ENCODE measurements around the gene DENND4B. TPM values are rescaled to one million over a fixed set of nuclear protein-coding genes. Genes with fewer than 3 reads are reported as not detected.
"Not testable (repeated sequence)": the region's sequence is repeated elsewhere in the genome, so short reads cannot be mapped to it uniquely, and the experiment has no call there.

DENND4B gene
- total and polyA plus RNA-seq, 2 experiments from 2014 or later: 3.9 to 6.1 TPM

DNA sequence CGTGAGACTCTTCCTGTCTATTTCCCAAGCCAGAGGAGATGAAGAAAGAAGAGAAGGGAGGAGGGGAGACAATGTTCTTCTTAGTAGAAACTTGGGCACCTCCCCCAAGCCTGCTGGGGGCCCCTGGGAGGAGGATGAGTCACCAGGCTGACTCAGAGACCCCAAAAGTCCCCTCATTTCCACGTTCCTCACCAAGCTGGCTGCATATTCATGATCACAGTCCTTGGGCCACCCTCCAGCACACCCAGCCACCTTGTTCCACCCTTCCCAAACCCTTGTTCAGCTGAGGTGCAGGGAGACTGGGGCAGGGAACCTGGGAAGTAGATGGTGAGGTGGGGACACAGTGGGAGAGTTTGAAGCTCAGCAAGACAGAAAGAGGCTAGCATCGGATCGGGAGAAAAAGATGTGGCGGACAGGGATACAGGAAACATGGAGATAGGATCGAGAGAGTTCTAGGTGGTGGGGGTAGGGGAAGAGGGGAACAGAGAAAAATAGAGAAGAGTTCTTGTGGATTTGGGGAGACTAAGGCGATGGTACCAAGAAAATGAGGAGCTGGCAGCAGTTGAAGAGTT, 38.9 kb upstream of the DENND4B start:
- in situ Hi-C loops (cut with MboI): loop anchor here (5.0 to 10.0 kb wide), 2 partner anchors 171 to 308 kb away; partner anchors contain the start of gene NPR1

DNA sequence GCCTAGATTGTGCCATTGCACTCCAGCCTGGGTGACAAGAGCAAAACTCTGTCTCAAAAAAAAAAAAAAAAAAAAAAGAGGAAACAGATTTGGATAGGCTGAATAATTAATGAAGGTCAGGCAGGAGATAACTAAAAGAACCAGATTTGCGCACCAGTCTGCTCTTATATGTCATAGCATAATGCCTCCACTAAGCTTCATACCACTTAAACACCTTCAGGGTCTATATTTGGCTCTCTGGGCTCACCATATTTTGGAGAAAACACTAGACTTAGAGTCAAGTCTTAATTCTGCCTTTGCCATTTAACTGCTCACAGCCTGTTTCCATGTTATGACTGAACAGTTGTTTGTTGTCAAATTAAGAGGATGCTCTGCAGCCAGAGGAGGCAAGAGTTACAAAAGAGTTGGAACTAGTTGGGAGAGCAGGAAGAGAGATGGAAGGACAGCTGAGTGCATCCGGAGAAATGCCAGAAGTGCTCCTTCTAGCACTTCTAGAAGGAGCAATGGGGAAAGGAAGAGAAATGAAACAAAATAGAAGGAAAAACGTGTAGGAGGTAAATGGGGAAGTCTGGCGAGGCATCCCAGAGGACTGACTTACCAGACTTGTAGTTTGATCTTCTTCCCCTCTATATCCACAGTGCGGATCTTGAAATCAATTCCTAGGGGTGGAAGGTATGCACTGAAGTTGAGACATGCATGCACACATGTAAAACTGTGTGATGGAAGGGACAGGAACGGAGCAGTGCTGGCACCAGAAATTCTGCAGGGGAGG, 37.8 kb upstream of the DENND4B start:
- no peak for DNase-seq
- no peak for TF ChIP-seq EZH2phosphoT487 (IDR thresholded peaks at IDR 0.05; ENCODE audit: insufficient read depth, low read depth)
- TF ChIP-seq EZH2 (IDR thresholded peaks at IDR 0.05; ENCODE audit: insufficient read depth, poor library complexity, severe bottlenecking): no peak
- peaks cover 12% of the 10 kb centered on the region; the same call in 1 of the 2 replicates for H3K4me1 ChIP-seq (ENCODE audit: insufficient read depth)
- H3F3A ChIP-seq (ENCODE audit: insufficient read depth): peaks cover 48% of the 10 kb centered on the region
- peak overlapping the region; percentile 95 for H3K4me2 ChIP-seq (ENCODE audit: unreplicated experiment)
- peak overlapping the region; percentile 97 for H3K4me3 ChIP-seq
- WGBS, 2 experiments (ENCODE audit: low coverage in 1 of 2, low lambda C conversion rate in 2 of 2, missing lambda C conversion rate in 2 of 2): 46 to 55% methylated on average over 6 of the region's 6 CpGs
- no peaks in the 10 kb centered on the region for H3K9me2 ChIP-seq (ENCODE audit: insufficient read depth)
- H4K20me1 ChIP-seq (ENCODE audit: insufficient read depth): no peaks in the 10 kb centered on the region
- no peaks in the 10 kb centered on the region for H3K27me3 ChIP-seq (replicated peaks; ENCODE audit: insufficient read depth)
- H2AFZ ChIP-seq: no peak overlapping the region
- peaks cover 8% of the 10 kb centered on the region for H3K36me3 ChIP-seq (ENCODE audit: low read depth)
- peak overlapping the region; percentile 84 for H3K27ac ChIP-seq
- H3K9me3 ChIP-seq (ENCODE audit: low read depth): no peaks in the 10 kb centered on the region
- in situ Hi-C loops (cut with MboI): loop anchor here (10.0 kb wide), 1 partner anchor 170 kb away; no protein-coding TSS in a partner anchor
- H3K79me2 ChIP-seq (ENCODE audit: insufficient read depth): peaks cover 57% of the 10 kb centered on the region
- H3K9ac ChIP-seq: peak overlapping the region; percentile 94

More for the DNA sequence above, 38.9 kb upstream of the DENND4B start:
- peak; percentile 79 for DNase-seq
- no peaks in the 10 kb centered on the region for H4K20me1 ChIP-seq (ENCODE audit: insufficient read depth)
- peak overlapping the region; percentile 95 for H3K4me2 ChIP-seq (ENCODE audit: unreplicated experiment)
- H3K4me1 ChIP-seq (ENCODE audit: insufficient read depth): peaks cover 15% of the 10 kb centered on the region; the same call in 1 of the 2 replicates
- H3K27me3 ChIP-seq (replicated peaks; ENCODE audit: insufficient read depth): no peaks in the 10 kb centered on the region
- WGBS, 2 experiments (ENCODE audit: low coverage in 1 of 2, low lambda C conversion rate in 2 of 2, missing lambda C conversion rate in 2 of 2): 1 to 7% methylated on average over 6 to 7 of the region's 7 CpGs
- no peaks in the 10 kb centered on the region for H3K9me3 ChIP-seq (ENCODE audit: low read depth)
- H3K27ac ChIP-seq: peak overlapping the region; percentile 84
- H3K9me2 ChIP-seq (ENCODE audit: insufficient read depth): no peaks in the 10 kb centered on the region
- H3K4me3 ChIP-seq: peak overlapping the region; percentile 97
- H3K9ac ChIP-seq: peak overlapping the region; percentile 94
- no peak for TF ChIP-seq EZH2phosphoT487 (IDR thresholded peaks at IDR 0.05; ENCODE audit: insufficient read depth, low read depth)
- TF ChIP-seq EZH2 (IDR thresholded peaks at IDR 0.05; ENCODE audit: insufficient read depth, poor library complexity, severe bottlenecking): no peak
- peaks cover 7% of the 10 kb centered on the region for H3K36me3 ChIP-seq (ENCODE audit: low read depth)
- H3K79me2 ChIP-seq (ENCODE audit: insufficient read depth): peaks cover 52% of the 10 kb centered on the region
- H3F3A ChIP-seq (ENCODE audit: insufficient read depth): peaks cover 42% of the 10 kb centered on the region
- H2AFZ ChIP-seq: peak overlapping the region; percentile 91

DNA sequence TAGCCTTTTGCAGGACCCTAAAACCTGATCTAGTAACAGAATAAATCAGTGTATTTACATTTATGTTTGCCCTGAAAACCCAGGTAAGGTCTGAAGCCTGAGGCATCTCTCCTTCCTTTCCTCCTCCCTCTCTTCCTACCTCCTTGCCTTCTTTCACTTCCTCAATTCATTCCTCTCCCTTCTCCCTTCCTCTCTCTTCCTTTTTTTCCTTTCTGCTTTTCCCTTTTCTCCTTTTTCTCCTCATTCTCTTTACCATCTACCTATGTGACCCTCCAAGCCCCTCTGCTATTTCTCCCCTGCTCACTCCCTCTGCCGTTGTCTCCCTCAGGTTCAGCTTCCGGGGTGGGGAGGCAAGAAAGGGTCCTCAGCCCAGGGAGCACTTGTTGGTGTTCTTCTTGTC, 35.2 kb upstream of the DENND4B start:
- not testable (repeated sequence) for H3K9ac ChIP-seq
- WGBS, 2 experiments (ENCODE audit: low coverage in 1 of 2, low lambda C conversion rate in 2 of 2, missing lambda C conversion rate in 2 of 2): 96 to 100% methylated on average over 2 of the region's 2 CpGs

DNA sequence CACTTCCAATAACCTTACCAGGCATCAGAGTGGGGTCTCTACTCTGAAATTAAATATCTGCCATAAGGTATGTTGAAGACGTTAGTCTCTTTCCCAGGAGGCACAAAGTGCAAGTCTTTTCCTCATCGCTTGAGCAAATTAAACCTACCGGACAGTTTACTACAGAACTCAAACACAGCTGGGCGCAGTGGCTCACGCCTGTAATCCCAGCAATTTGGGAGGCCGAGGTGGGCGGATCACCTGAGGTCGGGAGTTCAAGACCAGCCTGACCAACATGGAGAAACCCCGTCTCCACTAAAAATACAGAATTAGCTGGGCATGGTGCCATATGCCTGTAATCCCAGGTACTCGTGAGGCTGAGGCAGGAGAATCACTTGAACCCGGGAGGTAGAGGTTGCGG, 32.6 kb upstream of the DENND4B start:
- H4K20me1 ChIP-seq (ENCODE audit: insufficient read depth); DNase-seq; H3K9me2 ChIP-seq (ENCODE audit: insufficient read depth); H3K4me3 ChIP-seq; in situ Hi-C loops (cut with MboI); H2AFZ ChIP-seq; H3K27me3 ChIP-seq (replicated peaks; ENCODE audit: insufficient read depth); H3K9me3 ChIP-seq (ENCODE audit: low read depth); H3K9ac ChIP-seq; H3K4me2 ChIP-seq (ENCODE audit: unreplicated experiment): not testable (repeated sequence)
- Histone ChIP-seq H3F3A (ENCODE audit: insufficient read depth) (peaks cover 47% of the 10 kb centered on the region), H3K36me3 (ENCODE audit: low read depth) (peaks cover 30% of the 10 kb centered on the region), H3K79me2 (ENCODE audit: insufficient read depth) (peaks cover 58% of the 10 kb centered on the region), H3K4me1 (ENCODE audit: insufficient read depth) (peaks cover 17% of the 10 kb centered on the region), H3K27ac (peak overlapping the region; percentile 74; the same call in 1 of the 2 replicates)
- 88 to 91% methylated on average over 12 of the region's 12 CpGs for WGBS, 2 experiments (ENCODE audit: low coverage in 1 of 2, low lambda C conversion rate in 2 of 2, missing lambda C conversion rate in 2 of 2)

More for the DNA sequence above, 35.2 kb upstream of the DENND4B start:
- not testable (repeated sequence) for H3K9me3 ChIP-seq (ENCODE audit: low read depth); H3K4me3 ChIP-seq; H4K20me1 ChIP-seq (ENCODE audit: insufficient read depth); H3K4me2 ChIP-seq (ENCODE audit: unreplicated experiment); H2AFZ ChIP-seq; H3K27me3 ChIP-seq (replicated peaks; ENCODE audit: insufficient read depth); H3K27ac ChIP-seq; DNase-seq; H3K9me2 ChIP-seq (ENCODE audit: insufficient read depth)
- Histone ChIP-seq H3K79me2 (ENCODE audit: insufficient read depth) (peaks cover 64% of the 10 kb centered on the region), H3K36me3 (ENCODE audit: low read depth) (peaks cover 14% of the 10 kb centered on the region), H3K4me1 (ENCODE audit: insufficient read depth) (peaks cover 20% of the 10 kb centered on the region), H3F3A (ENCODE audit: insufficient read depth) (peaks cover 55% of the 10 kb centered on the region)
- in situ Hi-C loops (cut with MboI): loop anchor here (10.0 kb wide), 1 partner anchor 167 kb away; no protein-coding TSS in a partner anchor
